ENCODE results near the gene MC5R.
"Not testable (repeated sequence)": the region's sequence is repeated elsewhere in the genome, so short reads cannot be mapped to it uniquely, and the experiment has no call there.

The MC5R gene

DNA sequence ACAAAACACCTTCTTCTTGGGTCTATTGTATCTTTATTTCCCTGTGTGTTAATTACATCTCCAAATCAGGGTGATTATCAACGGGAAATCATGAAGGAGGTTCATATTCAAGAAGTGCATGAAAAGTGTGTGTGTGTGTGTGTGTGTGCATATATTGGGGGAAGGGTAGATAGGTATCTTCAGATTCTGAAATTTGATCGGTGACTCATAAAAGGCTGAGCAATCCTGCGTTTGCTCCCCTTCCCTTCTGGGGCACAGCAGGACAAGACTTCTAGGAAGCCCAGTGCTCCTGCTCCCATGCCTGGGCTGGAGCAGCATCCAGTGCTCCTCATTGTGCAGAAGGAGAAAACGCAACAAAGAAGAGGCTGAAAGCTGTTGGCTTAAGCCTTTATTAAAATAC lies 25.8 kb downstream of the MC5R start:
- DNase-seq (ENCODE audit: low spot score), result no peak

DNA sequence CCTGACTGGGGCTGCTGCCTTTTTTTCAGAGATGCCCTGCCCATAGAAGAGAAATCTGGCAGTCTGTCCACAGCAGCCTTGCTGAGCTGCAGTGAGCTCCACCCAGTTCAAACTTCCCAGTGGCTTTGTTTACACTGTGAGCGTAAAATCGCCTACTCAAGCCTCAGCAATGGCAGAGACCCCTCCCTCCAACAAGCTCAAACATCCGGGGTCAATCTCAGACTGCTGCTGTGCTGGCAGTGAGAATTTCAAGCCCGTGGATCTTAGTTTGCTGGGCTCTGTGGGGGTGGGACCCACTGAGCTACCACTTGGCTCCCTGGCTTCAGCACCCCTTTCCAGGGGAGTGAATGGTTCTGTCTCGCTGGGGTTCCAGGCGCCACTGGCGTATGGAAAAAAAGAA lies 38.9 kb downstream of the MC5R start:
- DNase-seq (ENCODE audit: low spot score), result not testable (repeated sequence)

DNA sequence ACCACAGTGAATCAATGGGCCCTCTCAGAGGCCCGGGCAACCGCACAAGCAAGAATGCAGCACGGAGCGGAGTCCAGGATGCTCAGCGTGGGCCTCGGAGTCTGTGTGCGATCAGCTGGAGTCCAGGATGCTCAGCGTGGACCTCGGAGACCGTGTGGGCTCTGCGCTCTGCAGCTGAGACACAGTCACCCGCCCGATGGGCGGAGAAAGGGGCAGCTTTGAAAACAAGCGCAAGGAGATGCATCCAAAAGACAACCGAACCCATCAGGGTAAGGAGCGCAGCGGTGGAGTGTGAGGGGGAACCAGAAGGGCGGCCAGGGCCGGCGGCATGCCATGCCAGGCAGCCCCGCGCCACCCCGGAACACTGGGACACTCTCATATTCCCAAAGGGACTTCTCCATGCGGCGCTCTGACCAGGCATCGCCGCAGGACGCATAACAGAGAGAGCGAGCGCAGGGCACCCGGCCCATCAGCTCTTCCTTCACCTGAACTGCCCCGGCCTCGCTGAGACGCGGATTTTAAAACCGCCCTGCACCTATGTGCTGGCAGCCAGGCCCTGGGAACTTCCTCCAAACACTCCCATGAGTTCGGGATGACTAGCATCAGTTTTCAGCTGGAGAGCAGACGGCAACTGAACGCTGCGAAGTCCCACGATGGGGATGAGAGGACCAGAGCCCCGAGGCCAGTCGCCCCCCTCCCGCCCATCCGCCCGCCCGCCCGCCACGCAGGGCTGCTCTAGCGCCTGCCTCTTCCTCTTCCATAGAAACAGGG lies 44.7 kb downstream of the MC5R start:
- DNase-seq (ENCODE audit: low spot score), result no peak

DNA sequence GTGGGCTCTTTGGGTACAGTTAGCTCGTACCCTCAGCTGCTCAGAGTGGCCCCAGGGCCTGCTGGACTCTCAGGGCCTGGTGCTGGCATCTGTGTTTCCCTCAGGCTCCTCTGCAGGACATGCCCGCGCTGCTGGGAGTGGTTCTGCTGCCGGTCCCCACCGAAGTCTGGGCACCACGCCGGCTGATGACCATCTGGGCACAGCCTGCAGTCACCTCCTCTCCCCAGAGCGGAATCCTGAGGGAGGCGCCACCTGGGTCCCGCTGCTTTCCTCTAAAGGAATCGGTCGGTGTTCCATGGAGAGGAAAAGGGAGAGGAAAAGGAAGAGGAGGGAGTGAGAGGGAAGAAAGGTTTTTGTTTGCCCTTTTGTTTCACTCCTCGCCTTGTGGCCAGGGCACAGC lies 47.8 kb downstream of the MC5R start:
- DNase-seq (ENCODE audit: low spot score), result no peak

DNA sequence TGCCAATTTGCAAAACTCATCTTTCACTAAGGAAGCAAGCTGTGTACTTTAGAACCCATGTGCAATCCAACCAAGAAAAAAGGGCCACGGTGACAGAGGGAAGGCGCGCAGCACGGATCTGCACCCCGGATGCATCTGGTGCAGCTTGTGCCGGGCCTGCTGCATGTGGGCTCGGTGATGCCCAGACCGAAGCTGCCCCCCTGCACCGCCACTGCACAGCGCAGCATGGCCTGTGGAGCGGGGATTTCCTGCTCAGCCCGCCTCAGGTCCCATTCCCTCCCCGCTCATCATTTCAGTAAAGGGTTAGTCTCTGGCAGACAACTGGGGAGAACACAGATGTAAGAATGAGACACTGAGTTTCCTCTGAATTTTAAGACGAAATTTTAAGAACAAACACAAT lies 48.4 kb downstream of the MC5R start:
- no peak for DNase-seq (ENCODE audit: low spot score)

DNA sequence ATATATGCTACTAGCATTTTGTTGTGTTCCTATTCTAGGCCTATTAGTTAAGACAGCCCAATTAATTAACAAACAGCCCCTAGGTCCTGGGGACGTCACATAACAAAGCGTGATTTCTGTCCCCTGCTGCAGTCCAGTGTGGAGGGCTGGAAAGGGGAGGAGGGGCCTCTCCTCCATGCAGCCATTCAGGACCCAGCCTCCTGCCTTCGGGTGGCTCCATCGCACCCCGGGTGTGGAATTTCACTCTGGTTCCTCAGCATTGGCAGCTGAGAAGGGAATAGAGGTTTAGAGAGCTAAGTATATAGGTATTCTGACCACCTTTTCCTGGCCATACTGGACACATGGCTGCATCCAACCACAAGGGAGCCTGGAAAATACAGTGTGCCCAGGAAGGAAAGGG lies 49.0 kb downstream of the MC5R start:
- DNase-seq (ENCODE audit: low spot score), result no peak

DNA sequence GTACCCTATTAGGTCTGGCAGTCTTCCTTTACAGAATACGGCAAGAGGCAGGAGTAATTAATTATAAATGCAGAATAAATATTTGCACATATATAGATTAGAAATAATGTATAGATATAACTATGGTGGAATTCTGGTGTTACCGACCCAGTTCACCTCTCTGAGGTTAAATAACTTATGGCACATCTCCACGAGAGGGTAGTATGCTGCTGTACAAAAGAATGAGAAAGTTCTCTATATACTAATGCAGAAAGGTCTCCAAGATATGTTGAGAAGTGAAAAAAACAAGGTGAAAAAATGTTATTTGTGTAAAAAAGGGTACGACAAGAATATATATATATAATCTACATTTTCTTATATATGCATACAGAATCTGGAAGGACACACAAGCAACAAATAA lies 50.6 kb downstream of the MC5R start:
- no peak for DNase-seq (ENCODE audit: low spot score)

Data from kidney capillary endothelial cell (primary cell).